ENCODE results near the gene MRNIP.
A peak's percentile ranks its signal among the peaks of the same experiment; 100 is the strongest.
"Not testable (repeated sequence)": the region's sequence is repeated elsewhere in the genome, so short reads cannot be mapped to it uniquely, and the experiment has no call there.

MRNIP gene

DNA sequence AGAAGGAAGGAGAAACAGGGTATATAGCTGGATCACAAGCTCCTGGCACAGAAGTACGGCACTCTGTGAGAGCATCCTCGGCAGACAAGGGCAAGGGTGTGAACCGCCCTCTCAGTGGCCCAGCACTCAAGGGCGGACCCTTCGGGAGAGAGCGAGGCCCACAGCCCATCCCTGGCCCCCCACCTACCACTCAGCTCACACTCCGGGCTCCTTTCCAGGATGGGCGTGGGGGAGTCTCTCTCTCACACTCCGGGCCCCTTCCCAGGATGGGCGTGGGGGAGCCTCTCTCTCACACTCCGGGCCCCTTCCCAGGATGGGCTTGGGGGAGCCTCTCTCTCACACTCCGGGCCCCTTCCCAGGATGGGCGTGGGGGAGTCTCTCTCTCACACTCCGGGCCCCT is 12.9 kb upstream of the MRNIP start:
- DNase-seq (ENCODE audit: low spot score) = not testable (repeated sequence)

DNA sequence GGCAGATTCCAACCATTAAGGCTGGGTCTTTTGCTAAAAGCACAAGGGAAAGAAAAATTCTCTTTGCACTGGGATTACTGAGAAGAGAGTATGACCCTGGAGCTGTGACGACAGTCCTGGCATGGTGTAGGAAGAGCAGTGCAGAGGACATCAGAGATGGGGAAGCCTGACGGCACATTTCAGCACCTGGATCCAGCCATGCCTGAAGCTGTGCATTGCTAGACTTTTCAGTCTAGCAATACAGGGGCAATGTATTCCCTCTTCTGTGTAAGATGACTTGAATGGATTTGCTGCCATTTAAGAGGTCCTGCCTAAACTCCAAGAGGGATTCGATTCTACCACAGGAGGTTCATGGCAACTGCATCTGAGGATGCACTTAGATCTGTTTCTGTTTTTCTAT is 12.3 kb upstream of the MRNIP start:
- no peak for DNase-seq (ENCODE audit: low spot score)

DNA sequence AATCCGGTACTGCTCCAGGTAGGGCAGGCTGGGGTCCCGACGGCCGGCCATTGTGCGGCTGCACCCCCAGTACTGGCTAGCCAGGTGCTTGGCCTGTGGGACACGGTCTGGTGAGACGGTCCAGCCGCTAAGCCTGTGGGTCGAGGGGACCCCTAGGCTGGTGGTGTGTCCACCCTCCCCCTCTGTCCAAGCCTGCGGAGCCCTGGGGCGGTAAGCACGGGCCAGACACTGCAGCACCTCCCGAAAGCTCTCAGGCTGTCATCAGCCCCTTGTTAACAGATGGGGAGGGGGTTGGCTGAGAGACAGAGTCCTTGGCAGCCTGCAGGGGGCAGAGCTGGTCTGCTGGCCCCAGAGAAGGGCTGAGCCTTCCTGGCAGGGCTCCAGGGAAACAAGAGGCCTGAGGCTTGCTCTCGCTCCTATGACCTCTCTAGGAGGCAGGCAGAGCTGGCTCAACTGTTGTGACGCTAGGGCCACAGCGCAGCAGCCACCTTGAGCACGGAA is 11.8 kb upstream of the MRNIP start:
- peak; percentile 37 for DNase-seq (ENCODE audit: low spot score)

DNA sequence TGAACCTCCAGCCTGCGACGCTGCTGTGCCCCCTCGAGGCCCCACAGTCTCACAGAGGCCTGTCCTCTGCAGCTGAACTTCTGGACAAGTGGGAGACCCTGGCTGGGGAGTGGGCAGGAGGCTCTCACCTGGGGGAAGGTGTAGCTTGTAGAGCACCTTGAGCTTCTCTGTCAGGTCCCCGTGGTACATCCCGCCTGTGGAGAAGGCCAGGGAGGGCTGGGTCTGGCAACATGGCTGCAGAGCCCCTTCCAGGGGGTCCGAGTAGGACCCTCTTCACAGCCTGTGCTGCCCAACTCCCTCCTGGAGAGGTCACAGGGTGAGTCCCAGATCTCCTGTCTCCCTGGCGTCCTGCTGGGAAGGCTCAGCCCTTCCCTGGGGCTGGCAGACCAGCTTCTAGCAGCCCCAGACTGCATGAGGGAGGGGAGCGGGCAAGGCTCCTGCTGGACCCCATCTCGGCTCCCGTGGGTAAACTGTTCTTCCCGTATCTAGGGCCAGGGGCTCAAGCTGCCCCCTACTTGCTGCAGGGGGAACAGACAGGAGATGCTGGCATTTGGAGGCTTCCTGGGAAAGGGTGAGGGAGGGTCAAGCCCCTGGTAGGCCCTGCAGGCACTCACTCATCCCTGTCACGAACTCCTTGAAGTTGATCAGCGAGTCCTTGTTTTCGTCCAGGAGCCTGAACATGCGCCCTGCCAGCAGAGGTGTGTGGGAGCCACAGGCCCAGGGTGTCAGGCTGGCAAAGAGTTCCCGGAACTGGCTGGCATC is 11.2 kb upstream of the MRNIP start:
- no peak for DNase-seq (ENCODE audit: low spot score)

DNA sequence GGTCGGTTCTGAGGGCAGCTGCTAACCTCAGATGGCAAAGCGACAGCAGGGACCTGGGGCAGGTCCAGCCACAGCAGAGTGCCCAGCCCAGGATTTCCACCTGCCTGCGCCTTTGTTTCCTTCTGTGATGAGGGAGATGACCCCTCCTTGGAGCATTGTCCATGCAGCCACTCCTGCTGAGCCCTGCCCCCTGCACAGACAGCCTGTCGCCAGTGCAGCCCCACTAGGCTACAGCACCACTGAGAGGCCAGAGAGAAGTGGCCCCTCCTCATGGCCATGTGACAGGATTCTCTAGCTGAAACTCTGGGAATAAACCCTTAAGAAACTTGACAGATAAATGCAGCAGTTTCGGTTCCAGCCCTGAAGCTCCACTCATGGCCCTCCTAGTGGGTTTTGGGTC is 10.5 kb upstream of the MRNIP start:
- DNase-seq (ENCODE audit: low spot score) = no peak

DNA sequence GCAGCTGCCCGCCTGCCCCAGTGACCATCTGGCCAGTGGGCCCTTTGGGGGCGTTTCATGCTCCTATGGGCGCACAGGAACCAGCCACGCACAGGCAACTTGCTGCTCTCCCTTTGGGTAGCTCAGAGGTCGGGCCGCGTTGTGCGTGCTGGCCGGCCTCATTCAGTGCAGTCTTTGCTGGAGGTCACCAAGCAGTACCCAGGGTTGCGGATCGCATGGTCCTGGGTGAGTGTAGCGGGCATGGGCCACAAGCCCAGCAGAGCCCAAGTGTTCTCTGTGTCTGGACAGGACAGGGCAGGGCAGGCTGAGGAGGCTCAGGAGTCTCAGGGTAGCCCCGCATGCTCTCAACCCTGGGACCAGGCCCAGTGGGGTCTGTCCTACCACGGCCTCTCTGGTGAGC is 9.9 kb upstream of the MRNIP start:
- DNase-seq (ENCODE audit: low spot score) = no peak

DNA sequence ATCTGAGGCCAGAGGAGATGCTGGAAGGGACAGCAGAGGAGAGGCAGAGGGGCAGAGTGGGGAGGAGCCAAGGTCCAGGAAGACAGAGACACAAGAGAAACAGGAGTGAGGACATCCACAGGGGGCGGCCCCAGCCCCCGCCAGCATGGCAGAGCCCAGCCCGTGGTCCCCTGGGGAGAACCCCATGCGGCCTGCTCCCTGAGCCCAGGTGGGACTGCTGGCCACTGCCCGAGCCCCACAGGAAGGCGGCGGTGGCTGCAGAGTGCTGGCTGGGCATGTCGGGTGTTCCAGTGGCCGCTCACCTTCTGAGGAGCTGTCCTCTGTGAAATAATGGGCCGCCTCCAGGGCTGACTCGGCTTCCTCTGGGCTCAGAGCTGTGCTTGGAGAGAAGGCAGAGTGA is 8.9 kb upstream of the MRNIP start:
- DNase-seq (ENCODE audit: low spot score) = no peak

DNA sequence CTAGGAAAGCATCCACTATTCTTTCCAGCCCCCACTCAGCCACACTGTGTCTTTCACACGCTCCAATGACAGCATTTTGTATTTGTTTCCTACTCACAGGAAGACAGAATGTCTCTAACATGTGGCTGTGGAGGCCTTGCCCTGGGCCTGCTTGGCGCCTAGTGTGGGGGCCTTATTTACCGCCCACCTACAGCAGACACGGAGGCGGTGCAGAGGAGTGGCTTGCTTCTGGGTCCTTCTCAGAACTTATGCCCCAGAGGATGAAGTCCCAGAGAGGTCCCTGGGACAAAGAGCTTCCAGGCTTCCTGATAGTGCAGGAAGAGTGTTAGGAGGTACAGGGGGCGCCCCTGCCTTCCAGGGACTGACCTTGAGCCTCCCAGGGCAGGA is 8.5 kb upstream of the MRNIP start:
- no peak for DNase-seq (ENCODE audit: low spot score)

DNA sequence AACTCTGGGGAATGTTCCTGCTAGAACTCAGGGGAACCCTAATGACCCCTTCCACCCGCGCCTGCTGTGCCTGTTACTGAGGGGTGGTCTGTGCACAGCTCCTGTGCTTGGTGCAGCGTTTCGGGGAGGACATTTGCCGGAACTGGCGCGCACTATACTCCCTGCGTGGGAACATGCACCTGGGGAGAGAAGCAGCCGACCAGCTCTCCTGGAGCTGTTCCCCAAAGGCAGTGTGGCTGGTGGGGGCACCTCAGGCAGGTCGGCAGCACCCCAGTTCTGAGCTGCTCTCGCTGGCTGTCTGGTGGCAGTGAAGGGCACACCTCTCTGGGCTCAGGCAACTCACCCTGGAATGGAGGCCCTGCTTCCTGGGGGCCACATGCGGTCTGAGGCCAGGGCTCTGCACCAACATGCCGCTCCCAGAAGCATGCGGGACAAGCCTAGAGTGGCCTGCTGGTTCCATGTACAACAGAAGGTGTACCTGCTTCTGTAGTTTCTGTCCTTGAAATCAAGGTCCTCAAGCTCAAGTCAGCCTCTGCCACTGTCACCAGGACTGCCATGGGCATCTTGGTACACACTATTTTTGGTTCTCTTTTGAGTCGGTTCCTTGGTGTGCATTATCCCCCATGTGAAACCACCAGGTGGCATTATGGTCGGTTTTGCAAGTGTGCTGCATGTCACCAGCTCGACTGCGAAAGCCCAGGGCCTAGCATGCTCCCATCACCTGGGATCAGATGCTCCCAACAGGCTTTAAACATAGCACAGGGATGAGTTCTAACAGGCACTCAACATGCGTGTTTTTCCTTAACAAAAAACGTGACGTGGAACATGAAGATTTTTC is 7.8 kb upstream of the MRNIP start:
- no peak for DNase-seq (ENCODE audit: low spot score)

DNA sequence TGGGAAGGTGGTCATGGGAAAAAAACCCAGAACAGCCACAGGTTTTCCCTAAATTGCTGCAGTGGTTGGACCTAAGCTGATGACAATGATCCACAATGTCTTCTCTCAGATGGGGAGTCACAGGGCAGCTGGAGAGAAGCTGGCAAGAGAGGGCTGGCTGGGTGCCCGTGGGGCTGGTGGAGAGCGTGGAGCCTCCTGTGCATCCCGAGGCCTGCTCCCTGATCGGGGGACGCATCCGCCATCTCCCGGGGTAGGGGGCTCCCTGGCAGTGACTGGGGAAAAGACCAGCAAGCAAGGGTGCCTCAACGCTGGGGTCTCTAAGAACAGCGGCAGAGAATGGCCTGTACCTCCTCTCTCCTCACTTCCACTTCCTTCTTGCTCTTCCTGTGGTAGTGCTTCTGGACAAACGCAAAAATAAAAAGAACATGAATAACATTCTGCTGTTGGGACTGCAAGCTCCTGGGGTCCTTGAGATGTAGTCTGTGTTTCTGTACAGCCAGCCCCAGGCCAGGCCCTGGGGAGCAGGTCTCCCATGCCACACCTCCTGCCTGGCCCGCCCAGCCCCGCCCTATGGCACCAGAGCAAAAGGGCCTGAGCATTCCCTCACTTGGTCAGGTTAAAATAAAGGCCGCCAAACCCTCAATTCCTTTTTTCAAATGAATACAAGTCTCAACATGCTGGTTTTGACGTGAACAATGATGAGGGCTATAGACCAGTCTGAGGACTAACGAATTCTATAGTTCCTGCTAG is 7.0 kb upstream of the MRNIP start:
- peak; percentile 74 for DNase-seq (ENCODE audit: low spot score)

DNA sequence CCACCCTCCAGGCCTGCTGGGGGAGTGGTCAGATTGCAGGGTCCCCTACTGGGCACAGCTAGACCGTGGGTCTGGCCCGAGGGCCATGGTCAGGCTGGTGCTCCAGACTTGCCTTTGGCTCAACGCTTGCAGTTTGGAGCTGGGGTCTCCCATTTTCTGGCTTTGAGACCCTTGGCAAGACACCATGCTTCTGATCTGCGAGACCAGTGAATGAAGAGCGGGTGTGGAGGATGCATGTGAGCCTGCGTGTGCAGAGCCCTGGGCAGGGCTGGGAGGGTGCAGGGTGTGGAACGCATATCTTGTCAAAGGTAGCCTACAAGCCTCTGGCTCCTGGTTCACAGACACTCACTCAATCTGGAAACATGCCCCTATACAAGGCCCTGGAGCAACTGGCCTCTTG is 6.1 kb upstream of the MRNIP start:
- no peak for DNase-seq (ENCODE audit: low spot score)

DNA sequence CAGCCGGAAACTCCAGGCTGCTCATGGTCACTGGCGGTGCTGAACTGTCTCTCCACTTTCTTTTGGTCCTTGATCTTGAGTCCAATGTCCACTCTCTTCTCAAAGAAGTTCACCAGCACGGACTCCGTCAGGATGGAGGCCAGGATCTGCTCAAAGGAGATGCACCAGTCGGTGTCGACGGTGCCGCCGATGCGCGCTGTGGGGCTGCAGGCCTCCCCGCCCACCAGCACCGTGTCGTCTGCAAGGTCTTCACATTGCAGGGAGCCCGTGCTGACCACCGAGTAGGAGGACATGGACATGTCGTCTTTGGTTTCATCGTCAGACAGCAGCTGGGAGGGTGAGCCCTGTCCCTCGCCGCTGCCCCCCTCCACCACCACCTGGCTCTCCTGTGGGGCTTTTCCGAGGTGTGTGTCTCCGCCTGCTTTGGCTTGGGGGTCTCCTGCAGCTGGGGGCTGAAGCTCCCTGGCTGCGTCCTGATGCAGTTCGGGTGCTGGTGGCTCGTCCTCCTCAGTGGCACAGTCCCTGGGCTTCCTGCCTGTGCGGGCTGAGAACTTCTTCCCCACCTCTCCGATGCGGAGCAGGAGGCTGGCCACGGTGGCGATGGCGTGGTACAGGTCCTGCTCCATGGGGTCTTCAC is 5.0 kb upstream of the MRNIP start:
- no peak for DNase-seq (ENCODE audit: low spot score)

DNA sequence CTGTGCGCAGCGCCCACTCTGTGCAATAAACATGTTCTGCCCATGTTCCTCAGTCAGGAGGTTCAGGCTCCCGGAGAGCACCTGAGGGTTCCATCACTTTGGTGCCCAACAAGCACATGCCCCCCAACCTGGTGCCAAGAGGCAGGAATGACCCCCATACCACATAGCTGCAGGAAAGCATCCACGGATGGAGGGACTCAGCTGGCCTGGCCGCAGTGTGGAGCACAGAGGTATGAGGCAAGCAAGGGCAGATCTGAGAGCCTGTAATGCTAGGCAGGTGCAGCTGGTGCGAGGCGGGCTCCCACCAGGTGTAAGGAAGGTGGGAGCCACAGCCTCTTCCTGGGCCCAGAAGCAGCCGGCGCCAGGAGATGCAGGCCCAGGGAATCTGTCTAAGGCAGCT is 4.3 kb upstream of the MRNIP start:
- DNase-seq (ENCODE audit: low spot score) = no peak

DNA sequence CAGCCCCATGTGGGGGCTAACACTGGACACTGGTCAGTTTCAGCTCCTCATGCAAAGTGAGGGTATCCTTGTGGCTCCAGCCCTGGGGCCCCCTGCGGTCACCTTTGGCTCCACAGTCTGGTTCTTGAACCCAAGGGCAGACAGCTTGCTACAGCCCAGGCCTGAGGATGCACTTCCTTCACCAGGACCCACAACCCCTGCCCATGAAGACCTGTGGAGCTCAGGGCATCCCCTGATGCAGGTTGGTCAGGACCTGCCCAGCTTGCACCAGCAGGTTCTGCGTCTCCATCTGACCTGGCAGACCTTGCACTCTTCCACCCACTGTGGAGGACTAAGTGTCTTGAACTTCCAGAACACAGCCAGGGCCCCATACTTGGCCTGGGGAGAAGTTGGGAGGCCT is 3.7 kb upstream of the MRNIP start:
- DNase-seq (ENCODE audit: low spot score) = no peak

DNA sequence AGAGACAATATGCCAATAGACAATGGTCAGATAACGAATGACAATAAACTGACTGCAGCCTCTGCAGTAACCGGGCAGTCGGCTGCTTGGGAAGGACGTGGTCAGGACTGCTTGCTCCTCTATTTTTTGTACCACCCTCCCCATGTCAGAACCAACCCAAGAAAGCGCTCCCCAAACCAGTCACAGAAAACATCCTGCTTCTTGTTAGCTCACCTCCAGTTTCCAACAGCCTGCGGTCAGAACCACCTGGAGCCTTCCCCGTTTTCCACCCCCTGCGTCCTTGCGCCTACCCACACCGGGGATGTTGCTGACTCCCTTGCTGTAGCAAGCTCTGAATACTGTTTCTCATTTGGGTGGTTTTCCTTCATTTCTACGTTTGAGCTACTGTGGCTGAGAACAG is 1.7 kb upstream of the MRNIP start:
- DNase-seq (ENCODE audit: low spot score) = no peak

DNA sequence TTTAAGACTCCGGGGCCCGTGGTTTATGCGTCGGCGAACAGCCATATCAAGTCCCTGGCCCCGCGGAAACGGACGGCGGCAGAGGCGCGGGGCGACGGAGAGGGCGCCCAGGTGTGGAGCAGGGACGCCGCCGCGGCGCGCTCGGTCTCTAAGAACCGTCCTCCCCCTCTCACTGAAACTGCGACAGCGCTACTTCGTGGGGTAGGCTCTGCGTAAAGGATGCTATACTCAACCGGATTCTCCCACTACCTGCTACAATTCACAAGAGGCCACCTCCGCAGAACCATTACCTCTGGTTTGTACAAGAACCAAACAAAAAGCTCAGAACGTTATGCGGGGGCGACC is 404 bp downstream of the MRNIP start:
- no peak for DNase-seq (ENCODE audit: low spot score)

DNA sequence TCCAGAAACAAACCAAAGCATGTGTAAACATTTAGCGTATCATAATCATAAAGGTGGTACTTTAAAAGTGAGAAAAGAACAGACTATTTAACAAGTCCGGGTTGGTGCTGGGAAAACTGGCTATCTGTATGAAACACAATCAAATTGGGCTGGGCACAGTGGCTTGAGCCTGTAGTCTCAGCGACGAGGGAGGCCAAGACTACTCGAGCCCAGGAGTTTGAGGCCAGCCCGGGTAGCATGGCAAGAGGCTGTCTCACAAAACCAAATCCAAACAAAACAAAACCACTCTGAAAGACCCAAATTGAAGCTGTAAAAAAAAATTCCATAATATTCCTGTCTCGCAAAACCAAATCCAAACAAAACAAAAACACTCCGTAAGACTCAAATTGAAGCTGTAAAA is 4.3 kb downstream of the MRNIP start:
- DNase-seq (ENCODE audit: low spot score) = no peak

DNA sequence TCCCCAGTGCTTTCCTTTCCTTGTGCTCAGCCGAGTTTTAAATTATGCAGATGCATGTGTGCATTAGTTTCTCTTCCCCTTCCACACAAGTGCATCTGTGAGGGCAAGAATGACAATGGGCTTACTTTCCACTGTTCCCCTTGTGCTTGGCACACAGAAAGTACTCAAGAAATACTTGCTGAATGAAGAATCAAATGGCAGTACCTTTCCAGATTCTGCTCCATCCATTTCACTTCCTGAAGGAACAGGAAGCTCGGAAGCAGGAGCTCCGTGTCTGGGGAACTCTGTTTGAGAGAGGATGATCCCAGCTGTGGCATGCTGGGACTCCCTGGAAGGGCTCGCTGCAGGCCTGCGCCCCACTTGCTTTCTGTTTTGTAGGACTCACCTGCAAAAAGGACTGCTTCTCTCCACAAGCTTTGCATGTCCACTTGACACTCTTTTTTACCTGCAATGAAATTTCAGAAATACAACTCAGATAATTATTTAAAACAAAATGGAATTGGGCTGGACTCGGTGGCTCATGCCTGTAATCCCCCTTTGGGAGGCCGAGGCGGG is 5.5 kb downstream of the MRNIP start:
- DNase-seq (ENCODE audit: low spot score) = no peak

DNA sequence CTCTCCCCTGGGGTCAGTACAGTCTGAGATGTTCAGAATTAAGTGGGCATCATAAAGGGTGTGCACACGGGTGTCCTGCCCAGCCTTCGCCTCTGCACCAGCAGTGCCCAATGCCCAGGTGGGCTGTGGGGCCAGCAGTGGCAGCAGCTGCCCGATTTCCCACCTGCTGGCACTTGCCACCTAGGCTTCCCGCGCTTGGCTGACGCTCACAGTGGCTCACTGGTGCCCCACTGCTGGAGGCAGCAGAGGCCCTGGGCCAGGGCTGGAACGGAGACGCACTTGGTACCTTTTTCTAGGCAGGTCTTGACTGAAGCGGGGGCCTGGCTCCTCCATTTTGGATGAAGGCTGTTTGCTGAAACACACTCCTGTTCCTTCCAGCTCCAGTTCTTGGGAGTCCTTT is 17.0 kb downstream of the MRNIP start:
- no peak for DNase-seq (ENCODE audit: low spot score)

DNA sequence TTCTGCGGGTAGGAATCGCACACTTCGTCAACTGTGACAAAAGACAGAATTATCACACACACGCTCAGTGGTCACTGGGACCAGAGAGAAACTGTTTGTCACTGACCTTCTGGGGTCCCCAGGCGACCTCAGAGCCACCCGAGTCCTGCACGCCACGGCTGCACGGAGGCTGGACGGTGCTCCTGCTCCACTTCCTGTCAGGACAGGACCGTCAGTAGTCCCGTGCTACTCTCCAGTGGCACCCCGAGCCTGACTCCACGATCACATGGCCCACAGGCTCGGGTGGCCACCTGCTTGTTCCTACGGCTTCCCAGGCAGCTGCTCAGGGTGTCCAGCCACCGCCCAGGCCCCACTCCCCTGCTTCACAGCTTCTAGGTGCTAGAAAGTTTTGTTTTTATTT is 17.9 kb downstream of the MRNIP start:
- DNase-seq (ENCODE audit: low spot score) = no peak

DNA sequence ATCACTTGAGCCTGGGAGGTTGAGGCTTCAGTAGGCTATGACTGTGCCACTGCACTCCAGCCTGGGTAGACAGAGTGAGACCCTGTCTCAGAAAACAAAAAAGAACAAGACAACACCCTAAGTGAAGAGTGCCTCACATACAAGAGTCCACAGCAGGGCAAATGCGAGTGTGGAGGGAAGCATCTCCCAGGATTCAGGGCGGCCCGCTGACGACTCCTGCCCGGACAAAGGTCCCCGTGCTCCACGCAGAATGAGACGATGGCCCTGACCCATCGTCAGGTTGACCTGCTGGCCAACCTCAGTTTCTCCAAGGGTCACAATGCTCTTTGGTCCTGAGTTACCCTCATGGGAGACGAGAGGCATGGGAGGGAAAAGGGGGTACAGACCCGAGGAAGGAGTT is 18.3 kb downstream of the MRNIP start:
- no peak for DNase-seq (ENCODE audit: low spot score)
